Erythroblast (primary cell): ENCODE results near the gene HPX.

Experiments used
- GATA1 ChIP-seq: IDR thresholded peaks from 2 replicates; pipeline ENCODE4 v1.6.1; 2011; ENCODE audit warnings: low read depth, mild to moderate bottlenecking, control low read depth, low read length, moderate library complexity
- POLR2A ChIP-seq: IDR thresholded peaks from 2 replicates; pipeline ENCODE4 v1.6.1; 2011; ENCODE audit warnings: mild to moderate bottlenecking, low read length

DNA sequence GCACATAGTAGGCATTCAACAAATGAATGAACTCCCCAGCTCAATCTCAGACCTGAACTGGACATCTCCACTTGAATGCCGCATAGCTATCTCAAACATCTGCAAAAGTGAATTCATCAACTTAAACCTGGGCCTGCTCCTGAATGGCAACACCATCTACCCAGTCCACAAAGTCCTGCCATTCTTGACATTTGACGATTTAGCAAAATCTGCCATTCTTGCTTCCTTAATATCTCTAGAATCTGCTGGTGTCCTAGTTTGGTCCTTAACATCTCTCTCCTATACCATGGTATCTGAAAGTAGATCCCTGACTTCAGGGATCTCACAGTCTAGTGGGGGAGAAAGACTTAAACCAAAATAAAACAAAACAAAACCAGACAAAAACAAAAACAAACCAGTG is 12.4 kb upstream of the HPX start:
- no peak for TF ChIP-seq GATA1
- no peak for TF ChIP-seq POLR2A
